ENCODE data around the gene CDH13.

Gene CDH13

GRCh38 chr16:83542491-83542890 lies 915.7 kb downstream of the CDH13 start:
- ATAC-seq = no peak

- ATAC-seq = no peak
Observed at GRCh38 chr16:83549316-83550182, 922.8 kb downstream of the CDH13 start.

DNA sequence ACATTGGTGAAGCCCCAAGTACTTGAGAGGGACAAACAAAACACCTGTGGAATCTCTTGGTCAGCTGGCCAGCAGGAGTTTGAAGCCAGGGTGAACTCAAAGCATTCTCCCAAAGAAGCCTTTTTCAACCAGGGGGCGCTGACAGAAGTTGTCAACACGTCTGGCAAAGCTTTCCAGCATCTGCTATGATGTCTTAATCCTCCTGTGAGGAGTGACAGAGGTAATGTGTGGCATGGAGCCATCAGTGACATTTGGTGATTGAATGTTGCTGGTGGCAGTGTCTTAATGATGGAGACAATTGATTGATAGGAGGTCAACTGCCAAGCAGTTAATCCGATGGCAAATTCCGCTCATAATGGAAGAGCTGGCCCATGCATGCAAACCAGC lies 923.4 kb downstream of the CDH13 start:
- no peak for ATAC-seq

GRCh38 chr16:83552228-83552627 lies 925.5 kb downstream of the CDH13 start:
- ATAC-seq = no peak

DNA sequence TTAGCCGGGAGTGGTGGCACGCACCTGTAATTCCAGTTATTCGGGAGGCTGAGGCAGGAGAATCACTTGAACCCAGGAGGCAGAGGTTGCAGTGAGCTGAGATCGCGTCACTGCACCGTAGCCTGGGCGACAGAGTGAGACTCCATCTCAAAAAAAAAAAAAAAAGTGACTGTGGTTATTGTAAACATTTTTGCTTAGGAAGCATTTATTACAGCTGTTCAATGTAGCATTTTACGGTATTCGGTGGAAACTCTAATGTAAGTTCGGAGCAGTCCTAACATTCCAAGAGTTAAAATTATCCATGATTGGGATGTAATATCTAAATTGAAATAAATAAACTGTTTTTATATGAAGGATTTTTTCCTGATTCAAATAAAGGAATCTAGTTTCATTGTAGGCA lies 926.2 kb downstream of the CDH13 start:
- ATAC-seq = no peak

DNA sequence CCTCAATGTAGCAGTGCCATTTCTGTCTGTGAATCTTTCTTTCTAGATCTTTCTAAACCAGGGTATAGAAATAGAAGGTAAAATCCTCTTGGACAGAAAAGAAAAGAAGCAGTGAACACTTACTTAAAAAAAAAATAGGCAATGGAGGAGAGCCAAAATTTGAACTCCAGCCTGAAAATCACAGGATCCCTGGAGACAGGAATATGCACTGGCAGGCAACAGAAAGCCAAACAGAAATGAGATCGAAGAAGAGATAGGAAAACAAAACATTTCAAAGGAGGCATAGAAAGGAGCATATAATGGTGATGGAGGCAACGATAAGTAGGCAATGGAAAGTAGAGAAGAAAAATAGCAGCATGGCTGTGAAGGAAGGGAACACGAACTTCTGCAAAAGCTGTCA lies 927.3 kb downstream of the CDH13 start:
- no peak for ATAC-seq

DNA sequence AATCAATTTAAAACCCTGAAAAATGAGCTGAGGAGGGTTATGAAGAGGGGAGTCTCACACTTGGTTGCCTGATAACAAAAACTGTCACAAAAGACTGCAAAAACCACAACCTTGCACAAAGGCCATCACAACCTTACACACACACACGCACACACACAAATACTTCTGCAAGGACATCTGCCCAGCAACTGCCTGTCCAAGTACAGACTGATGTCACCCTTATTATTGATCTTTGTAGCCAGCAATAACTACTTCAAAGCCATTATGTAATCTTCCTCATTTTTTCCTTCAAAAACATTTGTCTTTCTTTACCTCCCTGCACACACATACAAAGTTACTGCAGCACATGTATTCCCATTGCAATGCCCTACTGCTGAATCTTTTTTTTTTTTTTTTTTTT lies 927.8 kb downstream of the CDH13 start:
- no peak for ATAC-seq

DNA sequence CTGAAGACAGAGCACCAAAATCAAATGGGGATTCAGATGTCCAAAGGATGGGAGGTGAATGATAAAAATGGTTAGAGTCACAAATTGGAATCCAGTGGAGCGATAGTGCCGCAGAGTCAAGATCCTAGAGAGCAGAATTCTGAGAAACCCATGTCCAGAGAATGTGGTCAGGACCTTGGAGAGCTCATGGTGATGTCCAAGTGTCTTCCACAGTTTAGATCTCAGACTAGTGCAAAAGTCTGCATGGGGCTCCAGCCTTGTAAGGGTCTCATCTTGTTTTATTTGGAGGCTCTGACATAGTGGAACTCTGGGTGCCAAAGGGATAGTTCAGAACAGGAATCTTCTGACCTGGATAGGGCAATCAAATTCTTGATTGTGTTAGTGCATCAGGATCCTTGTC lies 935.1 kb downstream of the CDH13 start:
- no peak for ATAC-seq

DNA sequence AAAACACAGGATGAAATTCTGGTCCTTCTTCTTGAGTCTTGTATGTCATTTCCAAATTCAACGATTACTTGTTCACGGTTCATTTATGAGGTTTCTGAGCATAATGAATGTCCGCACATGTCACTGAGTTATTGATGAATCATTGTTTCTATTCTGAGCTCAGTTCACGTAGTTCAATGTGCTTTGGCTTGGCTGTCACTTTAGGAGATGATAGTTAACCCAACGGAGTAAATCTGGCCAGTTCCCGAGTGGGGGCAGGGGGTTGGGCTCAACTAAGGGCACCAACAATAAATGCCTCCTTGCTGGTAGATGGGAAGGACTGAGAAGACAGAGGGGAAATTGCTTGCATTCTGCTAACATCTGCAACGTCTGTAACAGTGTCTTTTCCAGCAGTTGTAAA lies 941.6 kb downstream of the CDH13 start:
- ATAC-seq = no peak

DNA sequence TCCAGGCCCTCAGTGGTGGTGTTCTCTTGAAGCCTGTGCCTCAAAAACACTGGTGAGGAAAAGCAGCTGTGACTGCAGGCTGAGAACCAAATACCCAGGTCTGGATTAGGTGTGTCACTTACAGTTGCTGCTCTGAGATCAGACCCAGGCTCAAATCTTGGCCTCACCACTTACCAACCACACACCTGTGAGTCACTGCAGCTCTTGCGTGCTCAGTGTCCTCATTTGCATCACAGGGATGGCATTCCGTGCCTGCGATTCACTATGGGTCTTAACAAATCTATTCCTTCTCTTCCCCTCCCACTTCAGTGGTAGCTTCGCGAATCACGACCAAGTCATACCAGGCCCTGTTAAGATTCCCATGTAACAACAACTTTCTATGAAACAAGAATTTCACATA lies 947.6 kb downstream of the CDH13 start:
- ATAC-seq = no peak

DNA sequence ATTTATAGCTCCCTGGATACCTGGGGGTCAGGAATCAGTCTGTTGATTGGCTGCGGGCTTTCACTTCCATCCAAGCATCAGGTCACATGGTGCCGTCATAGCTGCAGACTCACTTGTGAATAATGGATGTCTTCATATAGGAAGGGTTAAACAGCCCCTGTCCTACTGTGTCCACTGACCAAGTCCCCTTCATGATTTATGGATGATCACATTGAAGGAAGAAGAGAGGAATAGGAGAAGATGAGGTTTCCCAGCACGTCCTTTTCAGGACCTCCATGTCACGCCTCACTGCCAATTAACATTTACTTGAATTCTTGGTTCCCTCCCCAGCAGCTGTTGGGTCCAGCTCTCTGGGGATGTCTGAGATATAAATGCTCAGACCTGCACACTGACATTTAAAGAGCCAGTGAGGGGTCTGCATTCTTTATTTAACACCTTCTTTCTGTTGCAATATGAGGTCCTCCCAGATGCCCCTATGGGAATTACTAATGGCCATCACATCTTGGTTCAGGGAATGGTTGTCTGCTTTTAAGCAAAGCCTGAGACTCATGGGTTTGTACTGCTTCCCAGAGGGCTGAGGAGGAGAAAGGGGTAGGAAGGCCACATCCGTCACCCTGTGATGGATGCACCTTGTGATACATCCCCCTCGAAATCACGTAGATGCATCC lies 950.4 kb downstream of the CDH13 start:
- no peak for ATAC-seq

DNA sequence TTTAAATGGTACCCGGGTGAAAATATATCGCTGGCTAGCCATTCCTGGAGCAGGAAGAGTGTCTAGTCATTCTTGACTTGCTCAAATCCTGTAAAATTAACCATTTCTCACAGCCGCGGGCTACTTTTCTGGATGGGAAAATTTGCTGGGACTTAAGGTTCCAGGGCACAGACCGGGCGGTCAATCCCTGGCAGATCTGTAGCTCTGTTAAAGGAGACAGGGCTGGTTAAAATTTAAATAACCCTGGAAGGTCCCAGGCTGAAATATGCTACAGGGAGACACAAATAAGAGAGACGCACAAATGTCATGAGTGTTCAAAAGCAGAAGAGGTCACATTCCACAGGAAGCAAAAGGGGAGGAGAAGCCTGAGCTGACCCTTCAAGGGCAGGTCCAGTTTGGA lies 951.4 kb downstream of the CDH13 start:
- no peak for ATAC-seq

GRCh38 chr16:83579027-83579426 lies 952.3 kb downstream of the CDH13 start:
- no peak for ATAC-seq

DNA sequence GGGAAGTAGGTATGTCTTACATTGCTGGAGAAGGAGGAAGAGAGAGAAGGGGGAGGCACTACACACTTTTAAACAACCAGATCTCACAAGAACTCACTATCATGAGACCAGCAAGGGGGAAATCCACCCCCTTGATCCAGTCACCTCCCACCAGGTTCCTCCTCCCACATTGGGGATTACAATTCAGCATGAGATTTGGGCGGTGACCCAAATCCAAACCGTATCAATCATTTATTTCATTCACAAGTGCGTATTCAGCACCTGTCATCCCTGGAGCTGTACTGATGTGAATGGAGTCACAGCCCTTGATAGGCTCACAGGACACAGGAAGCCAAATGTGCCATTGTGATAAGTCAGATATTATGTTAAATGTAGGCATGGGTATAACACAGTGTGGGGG lies 952.7 kb downstream of the CDH13 start:
- no peak for ATAC-seq

- ATAC-seq = no peak
Observed at GRCh38 chr16:83581082-83581481, 954.3 kb downstream of the CDH13 start.

DNA sequence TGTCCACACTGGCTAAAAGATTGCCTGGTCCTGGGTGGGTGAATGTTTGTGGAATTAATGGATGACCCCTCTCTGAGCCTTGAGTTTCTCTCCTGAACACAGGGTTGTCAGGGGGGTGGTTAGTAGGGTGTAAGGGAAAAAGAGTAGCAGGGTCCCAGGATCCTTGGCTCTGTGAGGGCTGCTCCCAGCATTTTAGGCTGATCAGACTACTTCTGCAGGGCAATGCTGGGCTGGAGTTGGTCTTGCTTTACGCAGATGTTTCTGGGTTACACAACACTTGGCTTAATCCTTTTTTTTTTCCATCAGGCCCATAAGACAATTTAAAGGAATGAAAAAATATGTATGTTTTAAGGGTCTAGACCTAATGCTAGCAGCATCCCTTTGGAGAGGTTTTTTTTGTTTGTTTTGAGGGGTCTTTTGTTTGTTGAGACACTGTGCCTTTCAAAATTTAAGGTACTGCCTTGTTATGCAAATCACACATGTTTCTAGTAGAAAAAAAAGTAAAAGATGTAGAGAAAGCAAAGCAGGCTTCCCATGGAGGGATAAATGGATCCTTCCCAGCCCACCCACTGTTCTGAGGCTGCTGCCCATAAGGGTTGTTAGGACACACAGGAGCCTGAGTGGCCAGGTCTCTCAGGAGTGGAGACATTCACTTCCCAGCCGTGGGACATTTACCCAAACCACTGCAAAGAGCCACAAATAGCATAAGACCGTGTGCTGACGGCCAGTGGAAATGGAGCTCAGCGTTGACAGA lies 955.4 kb downstream of the CDH13 start:
- ATAC-seq = no peak

DNA sequence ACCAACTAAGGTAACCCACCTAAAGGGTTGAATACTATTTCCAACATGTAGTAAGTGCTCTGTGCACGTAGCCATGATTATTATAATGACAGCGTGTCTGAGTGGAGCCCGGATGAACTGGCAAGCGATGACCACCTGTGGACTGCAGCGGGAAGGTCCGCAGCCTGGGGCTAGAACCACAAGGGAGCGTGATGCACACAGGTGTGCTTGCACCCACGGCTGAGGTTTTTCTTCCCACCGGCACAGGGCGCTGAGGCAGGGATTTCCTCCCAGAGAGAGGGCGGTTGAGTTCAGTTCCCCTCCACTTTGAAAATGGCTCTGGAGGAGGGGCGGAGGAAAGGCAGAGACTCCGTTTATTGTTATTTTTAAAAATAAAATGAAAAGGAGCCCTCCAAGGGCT lies 959.3 kb downstream of the CDH13 start:
- ATAC-seq = no peak

- ATAC-seq = no peak
Observed at GRCh38 chr16:83586461-83587200, 959.9 kb downstream of the CDH13 start.

GRCh38 chr16:83587201-83587600 lies 960.4 kb downstream of the CDH13 start:
- ATAC-seq = no peak

- ATAC-seq = no peak
Observed at GRCh38 chr16:83588070-83588469, 961.3 kb downstream of the CDH13 start.

DNA sequence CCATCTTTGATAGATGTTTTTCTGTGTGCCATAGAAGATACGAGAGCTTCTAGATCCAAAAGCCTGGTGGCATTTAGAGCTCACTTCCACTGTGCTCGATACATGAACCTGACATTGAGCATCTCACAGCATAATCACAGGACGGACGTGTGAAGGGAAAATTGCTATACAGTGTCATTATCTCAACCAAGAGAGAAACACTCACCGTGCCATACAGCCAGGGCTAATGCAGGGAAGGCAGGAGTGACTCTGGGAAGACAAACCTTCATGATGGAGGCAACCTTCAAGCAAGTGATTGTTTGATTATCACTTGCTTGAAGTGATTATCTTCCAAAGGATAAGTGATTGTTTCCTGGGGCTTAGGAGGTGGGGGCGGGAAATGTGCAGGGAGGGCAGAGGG lies 962.8 kb downstream of the CDH13 start:
- ATAC-seq = no peak

GRCh38 chr16:83592778-83593177 lies 966.0 kb downstream of the CDH13 start:
- ATAC-seq = no peak

All from activated CD4-positive, CD25-positive, alpha-beta regulatory T cell treated with anti-CD3 and anti-CD28 coated beads, Interleukin-2, amount 50 U/mL, for 24 hours (primary cell).